WTC11 (cell line): ENCODE results near the gene LPP. TPM values are rescaled to one million over a fixed set of nuclear protein-coding genes. Genes with fewer than 3 reads are reported as not detected.

ENCODE experiments used
- ATAC-seq: fragments of 200-7000 bp; cut with Tn5 transposase; 2 replicates; pipeline ENCODE4 v1.10.0; 2021; ENCODE audit warnings: mild to moderate bottlenecking, moderate library complexity
- CTCF ChIA-PET: fragments of 300-600 bp; sonication (Branson Sonifier 250); formaldehyde crosslinking; loops from one replicate; lab custom pipeline; 2021; ENCODE audit warnings: antibody characterized with exemption; lab: Charles Lee
- POLR2A ChIA-PET: fragments of 350-600 bp; sonication (Branson Sonifier 250); formaldehyde crosslinking; loops from one replicate; lab custom pipeline; 2021; ENCODE audit warnings: antibody characterized with exemption; lab: Charles Lee
- DNase-seq: peaks from one replicate; pipeline ENCODE4 v3.0.0; 2021; ENCODE audit warnings: low spot score
- H3K27ac Mint-ChIP-seq: 2 replicates; pipeline ENCODE4 v1.8.0; 2021; ENCODE audit warnings: mixed read lengths
- H3K27me3 Mint-ChIP-seq: 2 replicates; pipeline ENCODE4 v1.8.0; 2021; ENCODE audit warnings: low read depth, mild to moderate bottlenecking, moderate library complexity, mixed read lengths
- H3K36me3 Mint-ChIP-seq: 2 replicates; pipeline ENCODE4 v1.8.0; 2021; ENCODE audit warnings: mixed read lengths
- H3K4me1 Mint-ChIP-seq: 2 replicates; pipeline ENCODE4 v1.8.0; 2022; ENCODE audit warnings: mixed read lengths
- H3K4me3 Mint-ChIP-seq: 2 replicates; pipeline ENCODE4 v1.8.0; 2021; ENCODE audit warnings: mild to moderate bottlenecking, moderate library complexity, mixed read lengths
- H3K9me3 Mint-ChIP-seq: 2 replicates; pipeline ENCODE4 v1.8.0; 2021; ENCODE audit warnings: mixed read lengths
- CREB1 ChIP-seq: sonication (generic); formaldehyde crosslinking; IDR thresholded peaks from 2 replicates; pipeline ENCODE4 v1.8.0; 2023; ENCODE audit warnings: mild to moderate bottlenecking, missing genetic modification reagents
- ELF4 ChIP-seq: sonication (generic); formaldehyde crosslinking; IDR thresholded peaks from 2 replicates; pipeline ENCODE4 v1.8.1; 2022; ENCODE audit warnings: low read depth, mild to moderate bottlenecking, moderate library complexity, missing genetic modification reagents
- ERG ChIP-seq: fragments of 250-450 bp; sonication (Bioruptor Pico); IDR thresholded peaks from 2 replicates; pipeline ENCODE4 v1.8.0; 2021; ENCODE audit warnings: mild to moderate bottlenecking
- HMGXB4 ChIP-seq: sonication (generic); formaldehyde crosslinking; IDR thresholded peaks from 2 replicates; pipeline ENCODE4 v1.8.1; 2023; ENCODE audit warnings: mild to moderate bottlenecking, moderate library complexity, missing genetic modification reagents
- JUN ChIP-seq: sonication (generic); formaldehyde crosslinking; IDR thresholded peaks from 2 replicates; pipeline ENCODE4 v1.8.0; 2023; ENCODE audit warnings: mild to moderate bottlenecking, missing genetic modification reagents
- KAT7 ChIP-seq: sonication (generic); formaldehyde crosslinking; IDR thresholded peaks from 2 replicates; pipeline ENCODE4 v1.8.1; 2023; ENCODE audit warnings: missing genetic modification reagents, mild to moderate bottlenecking, borderline replicate concordance
- NR3C1 ChIP-seq: sonication (generic); formaldehyde crosslinking; conservative IDR thresholded peaks from 2 replicates; pipeline ENCODE4 v1.8.1; 2023; ENCODE audit warnings: low read depth, mild to moderate bottlenecking, missing genetic modification reagents
- RELA ChIP-seq: sonication (generic); formaldehyde crosslinking; IDR thresholded peaks from 2 replicates; pipeline ENCODE4 v1.8.1; 2022; ENCODE audit warnings: missing genetic modification reagents, mild to moderate bottlenecking, borderline replicate concordance
- TCF7 ChIP-seq: sonication (generic); formaldehyde crosslinking; IDR thresholded peaks from 2 replicates; pipeline ENCODE4 v1.8.0; 2022; ENCODE audit warnings: mild to moderate bottlenecking, low read depth, missing genetic modification reagents, moderate library complexity
- ZBTB21 ChIP-seq: sonication (generic); formaldehyde crosslinking; IDR thresholded peaks from 2 replicates; pipeline ENCODE4 v1.8.1; 2023; ENCODE audit warnings: mild to moderate bottlenecking, missing genetic modification reagents, borderline replicate concordance
- ZNF423 ChIP-seq: fragments of 250-450 bp; sonication (Bioruptor Pico); IDR thresholded peaks from 2 replicates; pipeline ENCODE4 v2.1.2; 2022; ENCODE audit warnings: mild to moderate bottlenecking, moderate library complexity
- ZNF532 ChIP-seq: fragments of 250-450 bp; sonication (Bioruptor Pico); IDR thresholded peaks from 2 replicates; pipeline ENCODE4 v1.9.0; 2021; ENCODE audit warnings: mild to moderate bottlenecking, borderline replicate concordance
- total RNA-seq: library from RNA; stranded (reverse); gene quantifications from 3 replicates; pipeline ENCODE4 v1.2.3, GENCODE V29; 2021
- TF ChIP-seq, protein P1 (sequence below): fragments of 250-450 bp; sonication (Bioruptor Pico); IDR thresholded peaks from 2 replicates; pipeline ENCODE4 v1.9.0; 2021; ENCODE audit warnings: mild to moderate bottlenecking
- TF ChIP-seq, protein P2 (sequence below): sonication (generic); formaldehyde crosslinking; IDR thresholded peaks from 2 replicates; pipeline ENCODE4 v1.8.1; 2023; ENCODE audit warnings: mild to moderate bottlenecking, missing genetic modification reagents, borderline replicate concordance
- TF ChIP-seq, protein P3 (sequence below): sonication (generic); formaldehyde crosslinking; IDR thresholded peaks from 2 replicates; pipeline ENCODE4 v1.8.0; 2022; ENCODE audit warnings: mild to moderate bottlenecking, missing genetic modification reagents
- TF ChIP-seq, protein P4 (sequence below): sonication (generic); formaldehyde crosslinking; IDR thresholded peaks from 2 replicates; pipeline ENCODE4 v1.8.1; 2022; ENCODE audit warnings: mild to moderate bottlenecking, missing genetic modification reagents, moderate library complexity, borderline replicate concordance

LPP gene
- total RNA-seq, 1 experiment from 2014 or later: 49.6 TPM

DNA sequence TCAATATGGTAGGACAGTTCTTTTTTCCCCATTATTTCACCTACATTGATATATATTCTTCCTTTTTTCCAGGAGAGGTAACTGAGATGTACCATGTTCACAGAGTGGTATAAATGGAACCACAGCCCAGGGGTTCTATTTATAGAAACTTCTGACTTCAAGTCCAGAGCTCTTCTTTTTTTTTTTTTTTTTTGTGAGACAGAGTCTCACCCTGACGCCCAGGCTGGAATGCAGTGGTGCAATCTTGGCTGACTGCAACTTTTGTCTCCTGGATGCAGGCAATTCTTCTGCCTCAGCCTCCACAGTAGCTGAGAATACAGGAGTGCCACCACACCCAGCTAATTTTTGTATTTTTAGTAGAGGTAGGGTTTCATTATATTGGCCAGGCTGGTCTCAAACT is 750.7 kb downstream of the LPP start:
- H3K4me1 Mint-ChIP-seq: peaks cover 16% of the 10 kb centered on the region

DNA sequence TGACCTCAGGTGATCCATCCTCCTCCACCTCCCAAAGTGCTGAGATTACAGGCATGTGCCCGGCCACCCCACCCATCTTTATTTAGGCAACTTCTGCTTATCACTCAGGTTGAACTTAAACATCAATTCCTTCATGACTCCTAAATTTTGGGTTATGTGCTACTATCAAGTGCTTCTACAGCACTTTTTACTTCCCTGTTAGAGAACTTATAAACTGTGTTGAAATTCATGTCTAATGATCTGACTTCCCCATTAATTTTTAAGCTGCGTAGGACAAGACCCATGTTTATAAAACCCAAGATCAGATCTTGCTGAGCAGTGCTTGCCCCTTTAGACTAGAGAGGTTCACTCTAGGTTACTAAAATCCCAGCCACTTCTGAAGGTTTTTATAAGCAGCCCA is 751.6 kb downstream of the LPP start:
- ATAC-seq: no peak
- ChIA-PET CTCF (no interaction called here), POLR2A (no interaction called here)
- Mint-ChIP-seq H3K27me3 (no peaks in the 10 kb centered on the region; the same call in 1 of the 2 replicates), H3K36me3 (no peaks in the 10 kb centered on the region), H3K9me3 (no peaks in the 10 kb centered on the region), H3K4me3 (no peak overlapping the region), H3K4me1 (peaks cover 9% of the 10 kb centered on the region), H3K27ac (no peak overlapping the region)
- DNase-seq: no peak
- TF ChIP-seq, protein P1, sequence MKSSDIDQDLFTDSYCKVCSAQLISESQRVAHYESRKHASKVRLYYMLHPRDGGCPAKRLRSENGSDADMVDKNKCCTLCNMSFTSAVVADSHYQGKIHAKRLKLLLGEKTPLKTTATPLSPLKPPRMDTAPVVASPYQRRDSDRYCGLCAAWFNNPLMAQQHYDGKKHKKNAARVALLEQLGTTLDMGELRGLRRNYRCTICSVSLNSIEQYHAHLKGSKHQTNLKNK: no peak
- no peak for TF ChIP-seq TCF7 (CRISPR knock-in tag)
- TF ChIP-seq, protein P2, sequence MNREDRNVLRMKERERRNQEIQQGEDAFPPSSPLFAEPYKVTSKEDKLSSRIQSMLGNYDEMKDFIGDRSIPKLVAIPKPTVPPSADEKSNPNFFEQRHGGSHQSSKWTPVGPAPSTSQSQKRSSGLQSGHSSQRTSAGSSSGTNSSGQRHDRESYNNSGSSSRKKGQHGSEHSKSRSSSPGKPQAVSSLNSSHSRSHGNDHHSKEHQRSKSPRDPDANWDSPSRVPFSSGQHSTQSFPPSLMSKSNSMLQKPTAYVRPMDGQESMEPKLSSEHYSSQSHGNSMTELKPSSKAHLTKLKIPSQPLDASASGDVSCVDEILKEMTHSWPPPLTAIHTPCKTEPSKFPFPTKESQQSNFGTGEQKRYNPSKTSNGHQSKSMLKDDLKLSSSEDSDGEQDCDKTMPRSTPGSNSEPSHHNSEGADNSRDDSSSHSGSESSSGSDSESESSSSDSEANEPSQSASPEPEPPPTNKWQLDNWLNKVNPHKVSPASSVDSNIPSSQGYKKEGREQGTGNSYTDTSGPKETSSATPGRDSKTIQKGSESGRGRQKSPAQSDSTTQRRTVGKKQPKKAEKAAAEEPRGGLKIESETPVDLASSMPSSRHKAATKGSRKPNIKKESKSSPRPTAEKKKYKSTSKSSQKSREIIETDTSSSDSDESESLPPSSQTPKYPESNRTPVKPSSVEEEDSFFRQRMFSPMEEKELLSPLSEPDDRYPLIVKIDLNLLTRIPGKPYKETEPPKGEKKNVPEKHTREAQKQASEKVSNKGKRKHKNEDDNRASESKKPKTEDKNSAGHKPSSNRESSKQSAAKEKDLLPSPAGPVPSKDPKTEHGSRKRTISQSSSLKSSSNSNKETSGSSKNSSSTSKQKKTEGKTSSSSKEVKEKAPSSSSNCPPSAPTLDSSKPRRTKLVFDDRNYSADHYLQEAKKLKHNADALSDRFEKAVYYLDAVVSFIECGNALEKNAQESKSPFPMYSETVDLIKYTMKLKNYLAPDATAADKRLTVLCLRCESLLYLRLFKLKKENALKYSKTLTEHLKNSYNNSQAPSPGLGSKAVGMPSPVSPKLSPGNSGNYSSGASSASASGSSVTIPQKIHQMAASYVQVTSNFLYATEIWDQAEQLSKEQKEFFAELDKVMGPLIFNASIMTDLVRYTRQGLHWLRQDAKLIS (CRISPR knock-in tag): no peak
- no peak for TF ChIP-seq ZNF423 (CRISPR knock-in tag)
- TF ChIP-seq CREB1 (CRISPR knock-in tag): no peak
- no peak for TF ChIP-seq NR3C1 (CRISPR knock-in tag)
- no peak for TF ChIP-seq ZNF532 (CRISPR knock-in tag)
- TF ChIP-seq, protein P3, sequence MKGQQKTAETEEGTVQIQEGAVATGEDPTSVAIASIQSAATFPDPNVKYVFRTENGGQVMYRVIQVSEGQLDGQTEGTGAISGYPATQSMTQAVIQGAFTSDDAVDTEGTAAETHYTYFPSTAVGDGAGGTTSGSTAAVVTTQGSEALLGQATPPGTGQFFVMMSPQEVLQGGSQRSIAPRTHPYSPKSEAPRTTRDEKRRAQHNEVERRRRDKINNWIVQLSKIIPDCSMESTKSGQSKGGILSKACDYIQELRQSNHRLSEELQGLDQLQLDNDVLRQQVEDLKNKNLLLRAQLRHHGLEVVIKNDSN (CRISPR knock-in tag): no peak
- TF ChIP-seq ELF4 (CRISPR knock-in tag): no peak
- TF ChIP-seq HMGXB4: no peak
- TF ChIP-seq ZBTB21 (CRISPR knock-in tag): no peak
- TF ChIP-seq, protein P4, sequence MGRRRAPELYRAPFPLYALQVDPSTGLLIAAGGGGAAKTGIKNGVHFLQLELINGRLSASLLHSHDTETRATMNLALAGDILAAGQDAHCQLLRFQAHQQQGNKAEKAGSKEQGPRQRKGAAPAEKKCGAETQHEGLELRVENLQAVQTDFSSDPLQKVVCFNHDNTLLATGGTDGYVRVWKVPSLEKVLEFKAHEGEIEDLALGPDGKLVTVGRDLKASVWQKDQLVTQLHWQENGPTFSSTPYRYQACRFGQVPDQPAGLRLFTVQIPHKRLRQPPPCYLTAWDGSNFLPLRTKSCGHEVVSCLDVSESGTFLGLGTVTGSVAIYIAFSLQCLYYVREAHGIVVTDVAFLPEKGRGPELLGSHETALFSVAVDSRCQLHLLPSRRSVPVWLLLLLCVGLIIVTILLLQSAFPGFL (CRISPR knock-in tag): no peak

More for the DNA sequence above, 750.7 kb downstream of the LPP start:
- Mint-ChIP-seq H3K9me3 (no peaks in the 10 kb centered on the region), H3K36me3 (no peaks in the 10 kb centered on the region), H3K4me3 (no peak overlapping the region), H3K27me3 (no peaks in the 10 kb centered on the region; the same call in 1 of the 2 replicates), H3K27ac (no peak overlapping the region)
- CTCF ChIA-PET: no interaction called here
- no peak for TF ChIP-seq HMGXB4
- no peak for TF ChIP-seq RELA (CRISPR knock-in tag)
- no peak for TF ChIP-seq ERG (CRISPR knock-in tag)
- TF ChIP-seq KAT7: no peak
- TF ChIP-seq NR3C1 (CRISPR knock-in tag): no peak
- TF ChIP-seq JUN (CRISPR knock-in tag): no peak
- POLR2A ChIA-PET: no interaction called here
- ATAC-seq (no peak), DNase-seq (no peak)
